Thyroid gland (tissue), 4 donors: Measurements from ENCODE around the gene EDA2R.

ENCODE experiments used
- CTCF ChIP-seq, 6 experiments: fragments of 200-600 bp in 3 of 6; fragments of 450-650 bp in 3 of 6; sonication (generic) in 3 of 6; IDR thresholded peaks; one replicate each; pipeline ENCODE4 v1.5.1; 2016 to 2019; ENCODE audit warnings: antibody characterized with exemption in 6 of 6, mild to moderate bottlenecking in 2 of 6, inconsistent platforms in 1 of 6, moderate library complexity in 1 of 6
- POLR2A ChIP-seq, 2 donors: fragments of 450-650 bp; IDR thresholded peaks; one replicate each; pipeline ENCODE4 v1.6.1; 2017; ENCODE audit warnings: antibody characterized with exemption in 2 of 2, mild to moderate bottlenecking in 2 of 2, moderate library complexity in 1 of 2

GRCh38 chrX:66601522-66601921, 37.4 kb downstream of the EDA2R start:
- TF ChIP-seq CTCF (IDR thresholded peaks at IDR 0.05) (no peak), POLR2A (IDR thresholded peaks at IDR 0.05) (no peak)
